ENCODE data around the gene MAB21L4. TPM values are rescaled to one million over a fixed set of nuclear protein-coding genes. Genes with fewer than 3 reads are reported as not detected.

MAB21L4 gene
- total RNA-seq, 2 experiments from 2014 or later, result not detected

DNA sequence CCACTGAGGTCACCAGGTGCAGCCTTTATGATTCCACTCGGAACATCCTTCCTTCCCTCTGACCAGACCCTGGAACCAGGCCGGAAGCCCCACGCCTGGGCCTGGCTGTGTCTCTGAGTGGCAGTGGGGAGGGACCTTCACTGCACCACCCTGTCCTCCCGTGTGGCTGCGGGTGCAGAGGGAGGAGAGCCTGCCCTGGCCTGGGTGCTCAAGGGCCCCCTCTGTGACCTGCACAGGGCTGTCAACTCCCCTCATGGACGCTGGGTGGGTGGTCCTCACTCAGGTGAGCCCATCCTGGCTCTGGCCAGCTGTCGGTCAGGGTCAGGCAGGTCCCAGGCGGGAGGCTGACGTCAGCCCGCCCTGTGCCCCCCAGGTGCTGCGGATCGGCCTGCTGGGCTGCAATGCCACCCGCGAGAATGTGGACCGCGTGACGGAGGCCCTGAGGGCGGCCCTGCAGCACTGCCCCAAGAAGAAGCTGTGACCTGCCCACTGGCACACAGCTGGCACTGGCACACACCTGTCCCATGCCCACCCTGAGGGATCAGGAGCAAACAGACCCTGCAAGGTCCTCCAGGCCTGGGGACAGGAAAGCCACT lies 17.5 kb downstream of the MAB21L4 start:
- no peak for DNase-seq
- Mint-ChIP-seq H3K36me3 (ENCODE audit: low read depth) (no peaks in the 10 kb centered on the region), H3K27me3 (peaks cover 7% of the 10 kb centered on the region), H3K27ac (no peak overlapping the region), H3K9me3 (no peaks in the 10 kb centered on the region), H3K4me3 (no peak overlapping the region), H3K4me1 (no peaks in the 10 kb centered on the region)
- CTCF ChIA-PET, result interaction anchor here (0.6 kb wide), 1 partner anchor 713 kb away, joined by 4 read pairs; no protein-coding TSS in a partner anchor
- POLR2A ChIA-PET, result no interaction called here

- Mint-ChIP-seq H3K27ac (no peak overlapping the region), H3K4me3 (no peak overlapping the region), H3K36me3 (ENCODE audit: low read depth) (no peaks in the 10 kb centered on the region), H3K9me3 (no peaks in the 10 kb centered on the region), H3K27me3 (peaks cover 7% of the 10 kb centered on the region), H3K4me1 (no peaks in the 10 kb centered on the region)
- ChIA-PET POLR2A (no interaction called here), CTCF (interaction anchor here (0.6 kb wide), 1 partner anchor 713 kb away, joined by 4 read pairs; no protein-coding TSS in a partner anchor)
- no peak for DNase-seq
Measured at GRCh38 chr2:240877460-240878340, 18.3 kb downstream of the MAB21L4 start.

DNA sequence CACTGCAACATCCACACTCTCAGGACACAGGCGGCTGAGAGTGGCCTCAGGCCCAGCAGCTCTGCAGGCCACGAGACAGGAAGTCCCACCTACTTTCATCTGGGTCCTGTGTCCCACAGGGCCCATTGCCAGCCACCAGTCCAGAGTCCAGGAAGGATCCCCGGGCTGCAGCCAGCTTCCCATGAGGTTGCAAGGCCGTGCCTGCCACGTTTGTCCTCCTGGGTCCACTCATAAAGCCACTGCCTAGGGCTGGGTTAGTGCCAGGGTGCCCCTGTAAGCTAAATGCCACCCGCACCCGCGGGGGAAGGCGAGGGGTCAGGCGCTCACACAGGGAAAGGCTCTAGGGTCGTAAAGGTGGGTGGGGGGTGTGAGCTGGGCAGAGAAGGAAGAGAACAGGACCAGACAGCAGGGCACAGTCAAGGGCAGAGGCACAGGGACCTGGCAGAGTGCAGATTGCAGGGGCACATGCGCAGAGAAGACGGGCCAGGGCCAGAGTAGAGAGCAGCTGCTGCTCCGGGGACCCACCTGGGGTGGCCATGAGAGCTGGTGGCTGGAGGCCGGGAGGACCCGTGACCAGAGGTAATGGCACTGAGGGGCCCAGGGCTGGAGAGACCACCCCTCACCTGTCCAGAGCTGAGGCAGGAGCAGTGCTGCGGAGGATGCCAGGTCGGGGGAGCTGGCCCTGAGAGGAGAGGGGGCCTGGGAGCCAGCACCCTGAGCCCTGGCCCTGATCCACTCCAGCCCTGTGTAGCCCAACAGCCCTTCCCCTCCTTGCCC lies 19.3 kb downstream of the MAB21L4 start:
- no peaks in the 10 kb centered on the region for H3K9me3 Mint-ChIP-seq
- no peaks in the 10 kb centered on the region for H3K4me1 Mint-ChIP-seq
- POLR2A ChIA-PET, result no interaction called here
- H3K27me3 Mint-ChIP-seq, result peaks cover 3% of the 10 kb centered on the region
- no peaks in the 10 kb centered on the region for H3K36me3 Mint-ChIP-seq (ENCODE audit: low read depth)
- H3K4me3 Mint-ChIP-seq, result no peak overlapping the region
- CTCF ChIA-PET, result no interaction called here
- H3K27ac Mint-ChIP-seq, result no peak overlapping the region
- no peak for DNase-seq

GRCh38 chr2:240876035-240876474 lies 19.9 kb downstream of the MAB21L4 start:
- no peaks in the 10 kb centered on the region for H3K4me1 Mint-ChIP-seq
- H3K4me3 Mint-ChIP-seq, result no peak overlapping the region
- no peaks in the 10 kb centered on the region for H3K36me3 Mint-ChIP-seq (ENCODE audit: low read depth)
- POLR2A ChIA-PET, result no interaction called here
- DNase-seq, result no peak
- CTCF ChIA-PET, result no interaction called here
- no peaks in the 10 kb centered on the region for H3K9me3 Mint-ChIP-seq
- H3K27ac Mint-ChIP-seq, result no peak overlapping the region
- H3K27me3 Mint-ChIP-seq, result peaks cover under 1% of the 10 kb centered on the region

DNA sequence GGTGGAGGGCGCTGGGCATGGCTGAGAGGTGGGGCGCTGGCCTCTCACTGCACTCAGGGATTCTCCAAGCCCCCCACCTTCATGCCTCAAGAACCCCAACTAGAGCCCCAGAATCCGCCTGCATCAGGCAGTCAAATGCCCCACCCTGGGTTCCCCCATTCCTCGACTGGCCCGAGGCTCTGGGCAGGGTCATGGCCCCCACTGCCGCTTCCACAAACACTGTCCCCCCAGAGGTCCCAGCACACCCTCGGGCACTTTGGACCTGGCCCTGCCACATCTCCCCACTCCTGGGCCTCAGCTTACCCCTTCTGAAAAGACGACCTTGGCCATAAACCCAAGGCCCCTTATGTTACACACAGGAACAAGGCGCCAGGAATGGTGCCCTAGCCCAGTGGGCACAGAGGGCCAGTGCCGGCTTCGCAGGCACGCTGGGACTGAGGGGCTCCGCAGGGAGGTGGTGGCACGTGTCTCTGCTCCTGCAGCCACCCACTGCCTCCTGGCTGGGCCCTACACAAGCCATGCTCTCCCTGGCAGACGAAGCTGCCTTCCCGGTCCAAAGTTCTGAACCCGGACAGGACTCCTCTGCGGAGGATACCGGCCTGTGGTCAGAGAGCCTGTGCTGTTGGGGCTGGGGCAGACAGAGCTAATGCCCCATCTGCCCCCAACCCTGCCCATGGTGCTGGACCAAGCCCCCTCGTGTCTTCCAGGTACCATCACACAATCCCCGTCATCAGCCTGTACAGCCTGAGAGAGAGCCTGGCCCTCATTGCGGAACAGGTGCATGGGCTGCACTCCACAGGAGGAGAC lies 20.5 kb downstream of the MAB21L4 start:
- Mint-ChIP-seq H3K36me3 (ENCODE audit: low read depth) (no peaks in the 10 kb centered on the region), H3K4me3 (no peak overlapping the region), H3K27ac (no peak overlapping the region), H3K4me1 (no peaks in the 10 kb centered on the region), H3K27me3 (no peaks in the 10 kb centered on the region), H3K9me3 (no peaks in the 10 kb centered on the region)
- POLR2A ChIA-PET, result no interaction called here
- no peak for DNase-seq
- CTCF ChIA-PET, result no interaction called here

DNA sequence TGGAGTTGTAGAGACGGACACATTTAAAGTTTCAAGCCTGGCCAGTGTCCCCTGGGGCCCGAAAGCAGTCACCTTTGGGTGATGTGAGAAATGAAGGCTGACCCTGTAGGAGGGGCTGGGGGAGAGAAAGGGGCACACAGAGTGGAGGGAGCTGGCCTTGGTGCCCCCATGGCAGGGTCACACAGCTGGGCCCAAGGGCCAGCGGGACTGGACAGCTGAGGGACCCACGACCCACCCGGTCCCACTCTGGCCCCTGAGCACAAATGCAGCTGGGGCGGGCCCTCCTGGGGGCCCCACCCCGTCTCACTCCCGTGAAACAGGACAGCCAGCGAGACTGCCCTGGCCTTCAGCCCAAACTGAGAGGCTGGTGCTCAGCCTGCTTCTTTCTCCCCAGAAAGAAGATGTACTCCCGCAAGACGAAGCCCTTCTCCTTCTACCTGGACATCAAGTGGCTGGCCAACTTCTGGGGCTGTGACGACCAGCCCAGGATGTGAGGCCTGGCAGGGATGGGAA lies 21.2 kb downstream of the MAB21L4 start:
- no peak overlapping the region for H3K4me3 Mint-ChIP-seq
- H3K9me3 Mint-ChIP-seq, result no peaks in the 10 kb centered on the region
- ChIA-PET POLR2A (no interaction called here), CTCF (no interaction called here)
- H3K36me3 Mint-ChIP-seq (ENCODE audit: low read depth), result no peaks in the 10 kb centered on the region
- H3K27ac Mint-ChIP-seq, result no peak overlapping the region
- no peak for DNase-seq
- no peaks in the 10 kb centered on the region for H3K4me1 Mint-ChIP-seq
- H3K27me3 Mint-ChIP-seq, result no peaks in the 10 kb centered on the region

GRCh38 chr2:240873805-240874714 lies 21.9 kb downstream of the MAB21L4 start:
- Mint-ChIP-seq H3K27me3 (no peaks in the 10 kb centered on the region), H3K27ac (no peak overlapping the region), H3K9me3 (no peaks in the 10 kb centered on the region), H3K4me1 (no peaks in the 10 kb centered on the region), H3K36me3 (ENCODE audit: low read depth) (no peaks in the 10 kb centered on the region), H3K4me3 (no peak overlapping the region)
- DNase-seq, result no peak
- CTCF ChIA-PET, result interaction anchor here (1.1 kb wide), 1 partner anchor 8 kb away, joined by 3 read pairs; no protein-coding TSS in a partner anchor
- POLR2A ChIA-PET, result no interaction called here

DNA sequence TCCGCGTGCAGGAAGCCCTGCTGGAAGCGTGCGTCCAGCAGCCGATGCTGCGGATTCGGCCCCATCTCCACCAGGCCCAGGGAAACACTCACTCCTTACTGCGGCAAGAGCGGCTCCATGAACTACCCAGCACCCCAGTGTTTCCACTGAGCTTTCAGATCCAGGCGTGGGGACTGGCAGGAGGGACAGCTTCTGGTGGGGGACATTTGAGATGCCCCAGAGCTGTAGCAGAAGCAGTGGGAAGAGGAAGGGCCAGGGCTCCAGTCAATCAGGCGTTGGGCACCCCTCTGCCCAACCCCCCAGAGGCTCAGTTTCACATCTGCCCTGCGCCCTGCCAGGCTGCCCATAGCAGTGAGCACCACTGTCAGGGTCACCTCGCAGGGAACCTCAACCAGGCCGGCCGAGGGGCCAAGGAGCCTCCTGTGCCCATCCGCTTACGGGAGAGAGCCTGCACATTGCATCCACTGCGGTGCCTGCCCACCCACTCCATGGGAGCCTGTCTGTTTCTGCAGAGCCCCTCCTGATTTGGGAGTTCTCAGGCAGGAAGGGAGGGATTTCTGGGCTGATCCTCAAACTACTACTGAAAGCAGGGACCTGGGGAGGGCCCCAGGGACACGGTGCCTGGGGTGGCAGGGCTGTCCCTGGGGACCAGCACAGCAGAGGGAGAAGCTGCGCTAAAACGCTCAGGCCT lies 22.7 kb downstream of the MAB21L4 start:
- no peak overlapping the region for H3K27ac Mint-ChIP-seq
- H3K27me3 Mint-ChIP-seq, result no peaks in the 10 kb centered on the region
- no peak overlapping the region for H3K4me3 Mint-ChIP-seq
- H3K4me1 Mint-ChIP-seq, result no peaks in the 10 kb centered on the region
- no peaks in the 10 kb centered on the region for H3K36me3 Mint-ChIP-seq (ENCODE audit: low read depth)
- ChIA-PET POLR2A (no interaction called here), CTCF (interaction anchor here (1.1 kb wide), 1 partner anchor 9 kb away, joined by 3 read pairs; no protein-coding TSS in a partner anchor)
- no peaks in the 10 kb centered on the region for H3K9me3 Mint-ChIP-seq
- no peak for DNase-seq

DNA sequence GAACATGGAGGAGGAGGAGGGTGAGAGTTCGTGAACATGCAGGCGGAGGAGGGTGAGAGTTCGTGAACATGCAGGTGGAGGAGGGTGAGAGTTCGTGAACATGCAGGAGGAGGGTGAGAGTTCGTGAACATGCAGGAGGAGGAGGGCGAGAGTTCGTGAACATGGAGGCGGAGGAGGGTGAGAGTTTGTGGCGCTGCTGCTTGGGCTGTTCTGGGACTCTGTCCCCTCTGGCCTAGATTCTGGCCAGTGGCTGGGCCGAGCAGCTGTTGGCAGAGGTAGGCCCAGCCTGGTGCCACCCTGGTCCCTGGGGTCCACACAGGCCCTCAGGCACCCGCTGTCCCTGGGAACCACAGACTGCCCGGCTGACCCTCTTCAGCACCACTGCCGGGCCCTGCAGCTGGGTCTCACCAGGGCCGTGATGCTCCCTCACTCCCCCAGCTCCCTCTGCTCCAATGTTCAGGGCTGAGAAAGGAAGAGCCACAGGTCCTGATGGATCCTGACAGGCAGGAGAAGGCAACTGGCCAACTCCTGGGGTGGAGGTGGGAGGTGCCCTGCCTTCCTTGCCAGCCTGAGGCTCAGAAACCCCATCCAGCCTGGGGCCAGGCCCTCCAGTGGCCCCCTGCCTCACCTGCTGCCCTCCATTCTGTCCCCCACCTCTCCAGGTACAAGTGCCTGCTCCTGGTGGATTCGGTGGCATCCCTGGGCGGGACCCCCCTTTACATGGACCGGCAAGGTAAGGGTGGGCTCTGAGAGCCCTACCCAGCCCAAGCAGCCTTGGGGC lies 23.4 kb downstream of the MAB21L4 start:
- DNase-seq, result no peak
- ChIA-PET POLR2A (no interaction called here), CTCF (interaction anchor here (0.8 kb wide), 1 partner anchor 11 kb away, joined by 3 read pairs; no protein-coding TSS in a partner anchor)
- Mint-ChIP-seq H3K4me1 (no peaks in the 10 kb centered on the region), H3K36me3 (ENCODE audit: low read depth) (no peaks in the 10 kb centered on the region), H3K27ac (no peak overlapping the region), H3K4me3 (no peak overlapping the region), H3K9me3 (no peaks in the 10 kb centered on the region), H3K27me3 (no peaks in the 10 kb centered on the region)

GRCh38 chr2:240871071-240871958 lies 24.6 kb downstream of the MAB21L4 start:
- H3K36me3 Mint-ChIP-seq (ENCODE audit: low read depth), result no peaks in the 10 kb centered on the region
- no peak overlapping the region for H3K4me3 Mint-ChIP-seq
- H3K27ac Mint-ChIP-seq, result no peak overlapping the region
- ChIA-PET CTCF (no interaction called here), POLR2A (no interaction called here)
- H3K4me1 Mint-ChIP-seq, result no peaks in the 10 kb centered on the region
- H3K9me3 Mint-ChIP-seq, result no peaks in the 10 kb centered on the region
- DNase-seq, result no peak
- no peaks in the 10 kb centered on the region for H3K27me3 Mint-ChIP-seq
